Muscle layer of duodenum (tissue), 2 donors: ENCODE results near the gene LRRC70.
"Not testable (repeated sequence)": the region's sequence is repeated elsewhere in the genome, so short reads cannot be mapped to it uniquely, and the experiment has no call there.

Experiments used
- H3K27ac ChIP-seq: one replicate; pipeline ENCODE4 v1.7.0; 2013; ENCODE audit warnings: mild to moderate bottlenecking, low read length
- H3K27me3 ChIP-seq: one replicate; pipeline ENCODE4 v1.7.0; 2013; ENCODE audit warnings: low read depth, mild to moderate bottlenecking, control low read depth, low read length
- H3K36me3 ChIP-seq, 2 donors: one replicate each; pipeline ENCODE4 v1.7.0; 2013; ENCODE audit warnings: low read length in 2 of 2, control low read depth in 1 of 2, mild to moderate bottlenecking in 1 of 2; ENCODE audit not compliant: insufficient read depth in 2 of 2, control insufficient read depth in 1 of 2
- H3K4me1 ChIP-seq, 2 donors: one replicate each; pipeline ENCODE4 v1.7.0; 2013; ENCODE audit warnings: low read length in 2 of 2, mild to moderate bottlenecking in 2 of 2, control low read depth in 1 of 2, moderate library complexity in 1 of 2; ENCODE audit not compliant: insufficient read depth in 2 of 2, control insufficient read depth in 1 of 2
- H3K4me3 ChIP-seq, 2 donors: one replicate each; pipeline ENCODE4 v1.7.0; 2013; ENCODE audit warnings: low read length in 2 of 2, low read depth in 1 of 2, mild to moderate bottlenecking in 1 of 2
- H3K9me3 ChIP-seq, 2 donors: one replicate each; pipeline ENCODE4 v1.7.0; 2013; ENCODE audit warnings: low read length in 2 of 2, control low read depth in 1 of 2, mild to moderate bottlenecking in 1 of 2; ENCODE audit not compliant: control insufficient read depth in 1 of 2
- donor health status: healthy.

LRRC70 gene

DNA sequence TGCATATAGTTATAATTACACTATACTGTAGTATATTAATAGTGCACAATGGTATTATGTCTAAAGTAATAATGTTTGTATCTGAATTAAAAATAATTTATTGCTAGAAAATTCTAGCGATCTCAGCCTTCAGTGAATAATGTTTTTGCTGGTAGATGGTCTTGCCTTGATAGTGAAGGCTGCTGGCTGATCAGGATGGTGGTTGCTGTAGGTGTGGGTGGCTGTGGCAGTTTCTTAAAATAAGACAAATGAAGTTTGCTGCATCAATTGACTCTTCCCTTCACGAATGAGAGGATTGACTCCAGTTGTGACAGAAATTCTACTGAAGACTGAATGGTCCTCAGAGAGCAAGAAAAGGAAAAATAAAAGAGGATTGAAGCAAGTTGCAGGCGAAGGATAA lies 19.7 kb upstream of the LRRC70 start:
- no peak overlapping the region for H3K27ac ChIP-seq
- no peaks in the 10 kb centered on the region for H3K4me1 ChIP-seq
- no peaks in the 10 kb centered on the region for H3K9me3 ChIP-seq
- H3K27me3 ChIP-seq: no peaks in the 10 kb centered on the region
- no peak overlapping the region for H3K4me3 ChIP-seq
- H3K36me3 ChIP-seq: peaks cover 0 to 7% of the 10 kb centered on the region in 2 donors

DNA sequence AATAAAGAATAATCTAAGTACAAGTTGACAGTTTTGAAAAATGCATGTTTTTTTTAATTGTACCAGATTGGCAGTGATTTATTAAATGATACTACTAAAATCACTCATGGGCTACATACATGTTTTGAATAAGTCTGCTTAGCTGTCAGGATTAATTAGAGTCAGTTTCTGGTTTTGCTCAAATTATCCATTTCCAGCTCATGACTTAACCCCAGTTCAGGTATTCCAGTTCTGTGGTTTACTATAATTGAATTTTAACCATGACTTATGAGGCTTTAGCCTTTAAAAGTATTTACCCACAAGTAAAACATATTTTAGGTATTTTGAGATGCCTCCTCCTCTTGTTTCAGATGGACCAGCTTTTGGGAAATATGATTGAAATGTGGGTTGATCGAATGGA lies 17.8 kb upstream of the LRRC70 start:
- no peaks in the 10 kb centered on the region for H3K9me3 ChIP-seq
- H3K36me3 ChIP-seq: peaks cover 0 to 11% of the 10 kb centered on the region in 2 donors
- no peaks in the 10 kb centered on the region for H3K4me1 ChIP-seq
- H3K27ac ChIP-seq: no peak overlapping the region
- H3K4me3 ChIP-seq: no peak overlapping the region
- no peaks in the 10 kb centered on the region for H3K27me3 ChIP-seq

DNA sequence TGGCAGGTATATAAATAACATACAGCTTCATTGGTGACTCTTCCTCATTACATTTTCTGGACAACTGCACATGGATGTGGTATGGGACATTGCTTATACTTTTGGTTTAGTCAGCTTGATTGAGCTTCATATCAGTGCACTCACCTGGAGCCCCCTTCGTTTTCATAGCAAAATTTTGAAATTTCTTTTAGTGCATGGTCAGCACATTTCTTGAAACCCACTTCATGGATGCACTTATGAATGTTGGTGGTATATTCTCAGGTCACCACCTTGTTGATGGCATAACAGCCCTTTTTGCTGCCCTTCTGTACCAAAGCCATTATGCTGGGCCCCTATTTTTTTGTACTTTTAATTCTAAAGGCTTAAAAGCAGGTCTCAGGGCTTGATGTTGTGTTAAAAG lies 16.7 kb upstream of the LRRC70 start:
- Histone ChIP-seq H3K36me3 (peaks cover 0 to 21% of the 10 kb centered on the region in 2 donors), H3K4me1 (no peaks in the 10 kb centered on the region), H3K4me3 (no peak overlapping the region), H3K27me3 (no peaks in the 10 kb centered on the region), H3K27ac (no peak overlapping the region), H3K9me3 (no peaks in the 10 kb centered on the region)

DNA sequence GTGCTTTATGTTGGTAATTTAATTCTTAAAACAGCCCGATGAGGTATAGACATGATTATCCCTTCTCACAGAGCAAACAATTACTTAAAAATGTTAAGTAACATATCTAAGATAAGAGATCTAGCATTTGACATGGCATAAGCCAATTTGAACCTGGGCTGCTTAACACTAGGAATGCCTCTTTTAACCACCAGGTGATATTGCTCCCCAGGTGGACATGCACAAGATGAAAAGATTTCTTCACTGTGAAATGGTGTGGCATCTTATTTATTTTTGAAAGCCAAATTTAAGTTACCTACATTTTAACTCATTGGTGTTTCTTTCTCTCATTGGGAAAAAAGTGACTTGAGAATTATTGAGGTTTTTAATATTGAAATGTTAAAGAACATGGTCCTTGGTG lies 15.8 kb upstream of the LRRC70 start:
- Histone ChIP-seq H3K27ac (no peak overlapping the region), H3K4me1 (no peaks in the 10 kb centered on the region), H3K27me3 (no peaks in the 10 kb centered on the region), H3K36me3 (peaks cover 0 to 27% of the 10 kb centered on the region in 2 donors), H3K4me3 (no peak overlapping the region), H3K9me3 (peaks cover 0 to 2% of the 10 kb centered on the region in 2 donors)

DNA sequence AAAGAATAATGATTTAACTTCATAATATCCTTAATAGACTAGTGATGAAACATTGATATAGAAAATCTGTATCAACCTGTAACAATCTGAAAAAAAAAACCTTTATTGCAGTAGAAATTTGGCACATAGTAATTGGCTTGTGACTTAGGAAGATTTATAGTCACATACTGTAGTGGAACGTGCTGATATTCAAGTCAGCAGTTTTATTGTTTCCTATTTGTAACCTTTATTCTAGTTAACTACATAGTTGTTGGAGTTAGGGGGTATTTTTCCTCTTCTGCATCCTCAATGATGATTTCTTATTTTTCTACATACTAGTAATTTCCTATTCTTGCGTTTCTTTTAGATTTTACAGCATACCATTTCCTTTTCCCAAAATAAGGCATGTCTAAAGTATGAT lies 14.5 kb upstream of the LRRC70 start:
- Histone ChIP-seq H3K36me3 (peaks cover 0 to 35% of the 10 kb centered on the region in 2 donors), H3K9me3 (peaks cover 0 to 2% of the 10 kb centered on the region in 2 donors), H3K27ac (no peak overlapping the region), H3K27me3 (no peaks in the 10 kb centered on the region), H3K4me1 (no peaks in the 10 kb centered on the region), H3K4me3 (no peak overlapping the region)

DNA sequence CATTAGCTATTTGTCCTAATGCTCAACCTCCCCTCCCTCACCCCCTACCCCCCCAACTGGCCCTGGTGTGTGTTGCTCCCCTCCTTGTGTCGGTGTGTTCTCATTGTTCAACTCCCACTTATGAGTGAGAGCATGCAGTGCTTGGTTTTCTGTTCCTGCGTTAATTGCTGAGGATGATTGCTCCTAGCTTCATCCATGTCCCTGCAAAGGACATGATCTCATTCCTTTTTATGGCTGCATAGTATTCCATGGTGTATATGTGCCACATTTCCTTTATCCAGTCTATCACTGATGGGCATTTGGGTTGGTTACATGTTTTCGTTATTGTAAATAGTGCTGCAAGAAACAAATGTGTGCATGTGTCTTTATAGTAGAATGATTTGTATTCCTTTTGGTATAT lies 12.9 kb upstream of the LRRC70 start:
- not testable (repeated sequence) for H3K27ac ChIP-seq, H3K27me3 ChIP-seq, H3K4me1 ChIP-seq, H3K4me3 ChIP-seq, H3K9me3 ChIP-seq
- H3K36me3 ChIP-seq: peaks cover 0 to 30% of the 10 kb centered on the region in 2 donors

DNA sequence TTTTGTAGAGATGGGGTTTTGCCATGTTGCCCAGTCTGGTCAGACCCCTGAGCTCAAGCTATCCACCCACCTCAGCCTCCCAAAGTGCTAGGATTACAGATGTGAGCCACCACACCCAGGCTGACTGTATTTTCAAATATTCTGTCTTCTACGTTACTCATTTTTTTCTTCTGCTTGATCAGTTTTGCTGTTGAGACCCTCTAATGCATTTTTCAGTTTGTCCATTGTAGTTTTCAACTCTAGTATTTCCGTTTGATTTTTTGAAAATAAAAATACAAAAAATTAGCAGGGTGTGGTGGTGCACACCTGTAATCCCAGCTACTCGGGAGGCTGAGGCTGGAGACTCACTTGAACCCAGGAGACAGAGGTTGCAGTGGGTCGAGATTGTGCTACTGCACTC lies 10.5 kb upstream of the LRRC70 start:
- H3K4me1 ChIP-seq: no peaks in the 10 kb centered on the region
- peaks cover 0 to 2% of the 10 kb centered on the region in 2 donors for H3K9me3 ChIP-seq
- H3K27ac ChIP-seq: no peak overlapping the region
- peaks cover 0 to 30% of the 10 kb centered on the region in 2 donors for H3K36me3 ChIP-seq
- no peak overlapping the region for H3K4me3 ChIP-seq
- H3K27me3 ChIP-seq: no peaks in the 10 kb centered on the region

DNA sequence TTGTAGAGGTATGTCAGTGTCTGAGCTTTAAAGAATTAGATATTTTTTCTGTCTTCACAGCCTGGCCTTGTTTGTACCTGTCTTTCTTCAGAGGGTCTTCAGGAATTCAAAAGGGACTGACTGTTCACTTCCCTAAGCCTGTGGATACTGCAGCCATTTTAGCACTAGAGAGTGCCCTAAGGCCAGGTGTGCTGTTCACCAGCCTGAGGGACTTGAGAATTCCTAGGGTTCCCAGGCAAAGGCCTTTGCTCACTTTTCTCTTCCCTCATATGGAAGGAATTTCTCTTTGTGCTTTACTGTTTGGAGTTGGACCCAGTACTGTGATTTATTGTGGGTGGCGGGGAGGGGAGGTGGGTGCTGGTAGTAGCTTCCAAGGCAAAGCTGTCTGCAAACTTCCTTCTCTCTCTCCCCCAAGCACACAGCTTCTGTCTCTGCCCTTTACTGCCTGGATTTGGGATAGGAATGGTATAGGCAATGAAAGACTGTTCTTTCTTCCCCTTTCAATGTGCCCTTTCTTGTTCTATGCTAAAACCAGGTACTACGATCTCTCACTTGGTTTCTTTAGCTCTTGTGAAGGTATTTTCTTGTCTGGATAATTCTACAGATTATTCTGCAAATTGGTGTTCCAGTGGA lies 9.7 kb upstream of the LRRC70 start:
- Histone ChIP-seq H3K4me3 (no peak overlapping the region), H3K9me3 (peaks cover 0 to 2% of the 10 kb centered on the region in 2 donors), H3K27me3 (no peaks in the 10 kb centered on the region), H3K27ac (no peak overlapping the region), H3K36me3 (peaks cover 0 to 30% of the 10 kb centered on the region in 2 donors), H3K4me1 (no peaks in the 10 kb centered on the region)

DNA sequence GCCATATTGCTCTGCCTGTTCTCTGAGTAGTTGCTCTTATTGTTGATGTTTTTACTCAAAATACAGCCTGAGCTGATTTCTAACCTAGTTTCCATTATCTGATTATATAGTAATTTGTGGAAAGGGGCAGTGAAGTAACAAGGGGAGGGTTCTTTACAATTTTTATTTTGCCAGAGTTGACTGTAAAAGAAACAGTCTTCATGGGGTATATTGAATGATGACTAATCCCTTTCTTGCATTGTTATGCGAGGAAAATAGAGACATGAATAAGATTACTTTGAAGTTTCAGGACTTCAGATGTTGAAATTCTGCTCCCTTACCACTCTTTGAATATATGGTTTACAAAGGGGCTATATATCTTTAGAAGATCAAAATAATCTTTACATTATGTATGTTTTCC lies 9.1 kb upstream of the LRRC70 start:
- Histone ChIP-seq H3K27ac (no peak overlapping the region), H3K36me3 (peaks cover 0 to 30% of the 10 kb centered on the region in 2 donors), H3K27me3 (no peaks in the 10 kb centered on the region), H3K9me3 (peaks cover 0 to 2% of the 10 kb centered on the region in 2 donors), H3K4me1 (no peaks in the 10 kb centered on the region), H3K4me3 (no peak overlapping the region)

DNA sequence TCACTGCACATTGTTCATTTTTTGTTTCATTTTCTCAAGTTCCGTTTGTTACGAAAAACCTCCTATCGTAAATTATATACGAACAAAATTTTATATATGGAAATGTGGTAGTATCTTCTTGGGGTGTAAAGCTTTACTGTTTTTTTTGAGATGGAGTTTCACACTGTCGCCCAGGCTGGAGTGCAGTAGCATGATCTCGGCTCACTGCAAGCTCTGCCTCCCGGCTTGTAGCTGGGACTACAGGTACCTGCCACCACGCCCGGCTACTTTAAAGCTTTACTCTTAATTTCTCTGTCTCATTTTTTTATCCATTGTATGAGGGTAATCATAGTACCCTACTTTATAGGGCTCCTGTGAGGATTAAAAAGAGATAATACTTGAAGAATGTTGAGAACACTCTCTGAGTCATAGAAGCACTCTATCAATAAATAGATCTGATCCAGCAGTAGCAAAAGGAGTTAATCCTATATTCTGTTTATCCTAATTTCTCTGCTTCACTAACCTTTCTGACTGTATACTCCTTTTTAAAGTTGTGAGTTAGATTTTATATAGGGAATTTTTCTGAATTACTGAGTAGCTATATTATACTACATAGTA lies 5.6 kb upstream of the LRRC70 start:
- no peaks in the 10 kb centered on the region for H3K4me1 ChIP-seq
- H3K4me3 ChIP-seq: no peak overlapping the region
- peaks cover 0 to 8% of the 10 kb centered on the region in 2 donors for H3K36me3 ChIP-seq
- no peaks in the 10 kb centered on the region for H3K27me3 ChIP-seq
- no peaks in the 10 kb centered on the region for H3K9me3 ChIP-seq
- no peak overlapping the region for H3K27ac ChIP-seq

DNA sequence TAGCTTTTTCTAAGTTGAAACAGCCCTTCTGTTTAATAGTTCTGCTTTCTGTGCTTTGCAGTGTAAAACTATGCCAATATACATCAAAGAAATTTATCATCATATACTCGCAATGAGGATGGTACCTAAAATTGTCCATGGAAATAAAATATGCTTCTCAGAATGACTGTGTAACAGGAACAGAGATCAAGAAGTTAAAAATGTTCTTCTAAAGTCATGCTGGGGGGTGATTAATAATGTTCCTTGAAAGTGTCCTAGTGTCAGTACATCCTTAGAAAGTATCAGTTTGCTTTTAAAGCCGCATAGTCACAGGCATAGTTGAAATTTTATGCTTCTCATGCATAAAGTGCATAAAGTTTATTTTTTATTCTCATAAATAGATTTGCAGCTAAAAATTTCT lies 4.0 kb upstream of the LRRC70 start:
- Histone ChIP-seq H3K27ac (no peak overlapping the region), H3K27me3 (no peaks in the 10 kb centered on the region), H3K36me3 (no peaks in the 10 kb centered on the region), H3K9me3 (no peaks in the 10 kb centered on the region), H3K4me3 (no peak overlapping the region), H3K4me1 (no peaks in the 10 kb centered on the region)

DNA sequence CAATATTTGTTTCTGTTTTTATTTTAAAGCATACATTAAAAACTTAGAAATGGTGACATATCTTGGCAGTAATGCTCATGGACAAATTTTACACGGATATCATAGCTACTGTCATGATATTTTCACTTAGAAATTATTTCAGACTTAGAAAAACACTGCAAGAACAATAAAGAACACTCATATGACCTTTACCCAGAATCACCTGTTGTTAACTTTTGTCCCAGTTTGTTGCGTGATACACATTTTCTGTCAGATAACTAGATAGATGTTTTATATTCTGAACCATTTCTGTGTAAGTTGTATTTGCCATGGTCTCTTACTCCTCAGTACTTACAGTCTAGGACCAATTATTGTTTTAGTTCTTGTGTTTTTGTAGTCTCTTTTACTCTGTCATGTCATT lies 3.6 kb upstream of the LRRC70 start:
- no peaks in the 10 kb centered on the region for H3K4me1 ChIP-seq
- H3K36me3 ChIP-seq: no peaks in the 10 kb centered on the region
- H3K27me3 ChIP-seq: no peaks in the 10 kb centered on the region
- H3K9me3 ChIP-seq: no peaks in the 10 kb centered on the region
- H3K27ac ChIP-seq: no peak overlapping the region
- no peak overlapping the region for H3K4me3 ChIP-seq
